Activated CD8-positive, alpha-beta memory T cell treated with anti-CD3 and anti-CD28 coated beads, Interleukin-2, amount 50 U/mL, for 48 hours (primary cell): ENCODE results near the gene PRRC2B.
"Not testable (repeated sequence)": the region's sequence is repeated elsewhere in the genome, so short reads cannot be mapped to it uniquely, and the experiment has no call there.

Experiments
- DNase-seq: peaks from one replicate; pipeline ENCODE4 v3.0.0-alpha.2; 2020

Gene PRRC2B

DNA sequence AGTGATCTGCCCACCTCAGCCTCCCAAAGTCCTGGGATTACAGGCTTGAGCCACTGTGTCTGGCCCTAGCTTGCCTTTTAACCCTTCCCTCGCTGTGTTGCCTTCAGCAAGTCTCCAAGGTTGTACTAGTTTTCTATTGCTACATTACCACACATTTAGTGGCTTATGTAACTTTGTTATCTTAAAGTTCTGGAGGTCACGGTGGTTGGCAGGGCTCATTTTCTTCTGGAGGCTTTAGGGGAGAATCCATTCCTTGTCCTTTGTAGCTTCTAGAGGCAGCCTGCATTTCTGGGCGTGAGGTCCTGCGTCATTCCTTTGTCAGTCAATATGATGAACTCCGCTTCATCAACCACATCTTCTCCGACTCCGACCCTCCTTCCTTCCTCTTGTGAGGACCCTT lies 2.9 kb upstream of the PRRC2B start:
- no peak for DNase-seq

DNA sequence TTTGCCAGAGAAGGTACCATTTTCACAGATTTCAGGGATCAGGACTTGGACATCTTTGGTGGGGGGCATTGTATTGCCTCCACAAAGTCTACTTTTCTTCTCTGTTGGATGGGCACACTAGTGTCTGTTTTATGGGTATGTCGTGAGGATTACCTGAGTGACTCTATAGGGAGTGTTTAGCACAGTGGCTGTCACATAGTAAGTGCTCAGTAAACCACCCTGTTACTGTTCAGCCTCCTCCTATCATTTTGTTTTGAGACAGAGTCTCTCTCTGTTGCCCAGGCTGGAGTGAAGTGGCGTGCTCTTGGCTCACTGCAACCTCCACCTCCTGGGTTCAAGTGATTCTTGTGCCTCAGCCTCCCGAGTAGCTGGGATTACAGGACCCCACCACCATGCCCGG lies 2.4 kb upstream of the PRRC2B start:
- no peak for DNase-seq

DNA sequence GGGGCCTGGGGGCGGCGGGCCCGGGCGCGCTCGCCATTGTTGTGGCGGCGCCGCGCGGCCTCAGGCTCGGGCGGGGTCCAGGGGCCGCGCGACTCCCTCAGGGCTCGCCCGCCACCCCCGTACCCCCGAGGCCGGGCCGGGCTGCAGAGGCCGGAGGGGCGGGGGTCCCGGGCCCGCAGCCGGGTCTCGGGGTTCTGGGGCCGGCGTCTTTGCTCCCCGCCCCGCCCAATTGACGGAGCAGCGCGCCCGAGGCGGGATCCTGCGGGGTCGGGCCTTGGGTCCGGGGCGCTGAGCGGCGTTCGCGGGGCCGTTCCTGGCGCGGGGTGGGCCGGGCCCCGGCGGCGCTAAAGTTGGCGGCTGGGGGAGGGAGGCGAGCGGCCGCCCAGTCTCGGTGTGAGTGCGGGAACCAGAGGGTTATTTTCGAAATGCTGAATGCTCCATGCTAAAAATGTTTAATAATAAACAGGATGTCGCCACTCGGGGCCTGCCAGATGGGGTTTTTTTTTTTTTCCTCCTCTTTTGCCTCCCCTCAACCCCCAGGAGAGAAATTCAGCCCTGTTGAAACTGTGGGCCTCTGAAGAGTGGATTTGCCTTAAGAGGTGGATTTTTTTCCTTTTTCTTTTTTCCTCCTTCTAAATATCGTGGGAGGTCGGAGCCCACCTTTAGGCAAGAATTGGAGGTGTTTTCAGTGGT lies 724 bp downstream of the PRRC2B start:
- DNase-seq = peak; percentile 81

DNA sequence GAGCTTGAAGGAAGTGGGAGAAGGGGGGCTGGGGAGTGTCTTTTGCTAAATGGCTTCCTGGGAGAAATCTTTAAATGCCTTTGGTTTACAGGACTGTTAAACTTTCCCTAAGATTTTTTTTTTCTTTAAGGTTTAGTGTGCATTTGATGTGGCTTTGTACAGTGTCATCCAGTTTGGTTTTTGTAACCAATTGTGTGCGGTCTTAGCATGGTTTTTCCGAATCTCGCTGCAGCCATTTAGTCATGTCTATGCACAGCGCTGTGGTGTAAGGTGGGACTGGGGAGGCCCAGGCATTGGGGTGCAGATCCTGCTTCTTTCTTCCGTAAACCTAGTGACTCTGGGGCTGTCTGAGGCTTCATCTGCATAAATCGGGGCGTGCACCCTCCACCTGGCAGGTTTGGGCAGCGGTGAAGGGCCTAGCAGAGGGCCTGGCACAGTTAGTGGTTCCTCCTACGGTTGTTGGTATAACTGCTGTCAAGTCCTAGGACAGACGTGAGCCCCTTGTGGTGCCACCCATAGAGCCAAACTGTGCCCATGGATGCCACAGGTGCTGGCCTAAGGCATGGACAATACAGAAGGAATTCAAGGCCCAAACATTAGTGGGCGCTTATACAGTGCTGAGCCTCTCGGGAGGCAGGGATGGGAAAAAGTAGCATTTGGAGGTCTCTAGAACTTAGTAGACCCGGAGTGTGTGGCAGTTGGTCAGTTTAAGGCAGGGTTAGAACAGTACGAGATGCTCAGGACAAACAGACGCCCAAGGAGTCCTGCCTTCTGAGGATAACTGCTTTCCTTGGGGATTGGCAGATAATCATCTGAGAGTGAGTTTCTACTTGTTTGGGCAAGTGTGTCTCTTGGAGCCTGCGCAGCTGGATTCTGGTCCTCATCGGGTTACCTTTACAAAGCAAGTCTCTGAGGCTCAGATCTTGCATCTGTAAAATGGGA lies 1.5 kb downstream of the PRRC2B start:
- peak; percentile 79 for DNase-seq

DNA sequence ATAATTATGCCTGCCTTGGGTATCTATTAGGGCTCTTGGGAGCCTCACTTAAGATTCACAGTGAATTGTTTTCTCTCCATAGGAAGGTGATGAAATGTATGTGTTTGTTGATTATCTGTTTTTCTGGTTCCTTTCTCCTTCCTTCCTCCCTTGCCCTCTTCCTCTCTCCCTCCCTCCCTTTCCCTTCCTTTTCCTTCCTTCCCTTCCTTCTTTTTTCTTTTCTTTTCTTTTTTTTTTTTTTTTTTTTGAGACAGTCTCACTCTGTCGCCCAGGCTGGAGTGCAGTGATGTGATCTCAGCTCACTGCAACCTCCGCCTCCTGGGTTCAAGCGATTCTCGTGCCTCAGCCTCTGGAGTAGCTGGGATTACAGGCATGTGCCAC lies 2.2 kb downstream of the PRRC2B start:
- DNase-seq = not testable (repeated sequence)

- DNase-seq = no peak
These were observed 2.7 kb downstream of the PRRC2B start for GRCh38 chr9:131396626-131397025.

GRCh38 chr9:131397100-131397790 lies 3.4 kb downstream of the PRRC2B start:
- DNase-seq = no peak

GRCh38 chr9:131398204-131398603 lies 4.3 kb downstream of the PRRC2B start:
- no peak for DNase-seq

GRCh38 chr9:131399972-131400371 lies 6.1 kb downstream of the PRRC2B start:
- no peak for DNase-seq

DNA sequence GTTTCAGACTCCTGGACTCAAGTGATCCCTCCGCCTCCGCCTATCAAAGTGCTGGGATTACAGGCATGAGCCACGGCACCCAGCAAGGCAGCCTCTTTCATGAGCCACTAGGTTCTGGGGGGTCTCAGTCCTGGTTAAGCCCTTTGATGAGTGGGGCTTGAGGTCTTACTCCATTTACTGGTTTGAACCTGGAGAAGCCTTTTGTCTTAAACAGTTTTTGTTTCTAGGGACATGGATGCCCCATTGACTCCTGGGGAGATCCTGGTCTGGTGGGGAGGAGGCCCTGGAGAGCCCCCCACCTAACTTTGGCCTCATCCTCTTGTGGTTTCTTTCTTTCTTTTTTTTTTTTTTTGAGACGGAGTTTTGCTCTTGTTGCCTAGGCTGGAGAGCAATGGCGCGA lies 6.7 kb downstream of the PRRC2B start:
- DNase-seq = no peak

GRCh38 chr9:131402073-131402472 lies 8.2 kb downstream of the PRRC2B start:
- no peak for DNase-seq

DNA sequence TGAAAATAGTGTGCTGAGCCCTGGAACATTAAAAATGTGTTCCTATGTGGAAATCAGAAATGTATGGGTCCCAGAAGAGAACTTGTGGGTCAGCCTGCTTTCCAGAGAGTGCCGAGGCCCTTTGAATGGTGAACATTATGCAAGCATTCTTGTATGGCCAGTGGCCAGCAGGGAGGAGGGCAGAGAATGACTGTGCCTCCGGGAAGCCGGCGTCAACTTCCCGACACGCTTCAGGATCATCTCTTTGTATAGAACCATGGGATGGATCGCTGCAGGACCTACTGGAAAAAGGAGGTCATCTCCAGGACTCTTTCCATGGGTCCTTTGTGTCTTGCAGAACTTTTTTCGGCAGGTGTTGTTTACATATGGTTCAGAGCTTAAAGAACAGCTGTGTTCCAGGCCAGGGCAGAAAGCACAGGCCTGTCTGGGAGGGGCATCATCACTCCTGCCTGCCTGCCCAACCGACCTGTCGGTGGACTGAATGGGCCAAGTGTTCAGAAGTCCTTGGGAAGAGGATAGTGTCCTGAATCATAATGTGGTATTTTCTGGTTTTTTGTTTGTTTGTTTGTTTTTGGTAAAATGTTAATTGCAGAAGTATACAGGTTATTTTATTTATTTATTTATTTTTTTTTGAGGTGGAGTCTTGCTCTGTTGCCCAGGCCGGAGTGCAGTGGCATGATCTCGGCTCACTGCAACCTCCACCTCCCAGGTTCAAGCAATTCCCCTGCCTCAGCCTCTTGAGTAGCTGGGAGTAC lies 9.0 kb downstream of the PRRC2B start:
- no peak for DNase-seq

DNA sequence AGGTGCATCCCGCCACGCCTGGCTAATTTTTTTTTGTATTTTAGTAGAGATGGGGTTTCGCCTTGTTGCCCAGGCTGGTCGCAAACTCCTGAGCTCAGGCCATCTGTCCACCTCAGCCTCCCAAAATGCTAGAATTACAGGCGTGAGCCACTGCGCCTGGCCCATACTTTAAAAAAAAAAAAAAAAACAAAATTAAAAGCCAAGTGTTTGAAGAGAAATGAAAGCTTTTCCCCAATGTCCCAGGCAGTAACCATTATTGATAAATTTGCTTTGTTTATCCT lies 9.5 kb downstream of the PRRC2B start:
- no peak for DNase-seq

- DNase-seq = no peak
These were observed 10.7 kb downstream of the PRRC2B start for GRCh38 chr9:131404581-131404980.

DNA sequence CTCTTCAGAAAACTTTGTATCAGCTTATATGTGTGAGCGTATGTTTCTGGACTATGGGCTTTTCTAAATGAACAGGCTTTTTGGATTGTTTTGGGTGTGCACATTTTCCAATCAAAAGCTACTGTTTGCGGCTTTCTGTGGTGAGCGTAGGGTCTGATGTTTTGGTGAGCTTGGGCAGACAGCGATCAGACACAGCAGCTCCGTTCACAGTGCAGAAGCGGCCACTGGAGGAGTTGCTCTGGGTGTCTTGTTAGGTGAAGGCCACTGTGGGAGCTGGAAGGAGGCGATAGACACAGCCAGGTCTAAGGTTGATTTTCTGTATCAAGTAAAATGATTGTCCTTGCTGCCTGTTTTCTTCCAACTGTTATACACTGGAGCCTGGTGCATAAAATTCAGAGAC lies 11.1 kb downstream of the PRRC2B start:
- DNase-seq = no peak

GRCh38 chr9:131405428-131405827 lies 11.5 kb downstream of the PRRC2B start:
- DNase-seq = no peak

- DNase-seq = no peak
These were observed 12.1 kb downstream of the PRRC2B start for GRCh38 chr9:131405858-131406537.

DNA sequence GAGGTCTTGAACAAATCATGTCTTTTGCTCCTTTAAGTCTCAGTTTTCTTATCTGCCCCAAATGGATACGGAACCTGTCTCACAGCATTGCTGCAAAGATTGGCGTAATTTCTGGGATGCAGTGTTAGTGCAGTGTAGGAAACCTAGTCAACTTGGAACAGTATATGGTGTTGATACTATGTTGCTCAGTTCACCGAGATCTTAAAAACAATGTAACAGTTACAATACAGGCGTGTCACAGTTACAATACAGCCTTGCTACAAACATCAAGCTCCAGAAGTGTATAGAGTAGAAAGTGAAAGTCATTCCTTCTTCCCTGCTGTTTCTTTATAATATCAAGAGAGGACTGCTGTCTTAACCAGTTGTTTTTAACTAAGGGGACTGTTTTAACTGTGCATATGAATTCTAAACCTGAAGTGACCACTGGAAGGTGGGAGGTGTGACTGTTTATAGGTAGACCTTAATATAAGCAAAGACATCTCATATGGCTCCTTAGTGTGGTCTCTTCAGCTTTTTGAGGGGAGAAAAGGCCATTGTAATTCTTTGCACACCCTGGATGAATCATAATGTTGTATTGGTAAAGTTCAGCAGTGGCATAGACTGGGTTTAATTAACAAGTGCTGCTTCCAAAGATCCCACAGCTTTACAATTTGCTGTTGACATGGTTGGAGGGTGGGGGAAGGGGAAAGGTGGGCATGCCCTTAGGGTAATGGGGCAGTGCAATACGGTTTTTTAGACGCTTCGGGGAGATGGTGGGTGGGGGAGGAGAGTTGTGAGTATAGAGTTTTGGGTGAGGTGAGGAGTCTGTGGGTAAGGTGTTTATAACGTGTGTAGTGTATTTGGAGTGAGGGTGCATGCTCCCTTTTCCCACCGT lies 12.9 kb downstream of the PRRC2B start:
- no peak for DNase-seq

DNA sequence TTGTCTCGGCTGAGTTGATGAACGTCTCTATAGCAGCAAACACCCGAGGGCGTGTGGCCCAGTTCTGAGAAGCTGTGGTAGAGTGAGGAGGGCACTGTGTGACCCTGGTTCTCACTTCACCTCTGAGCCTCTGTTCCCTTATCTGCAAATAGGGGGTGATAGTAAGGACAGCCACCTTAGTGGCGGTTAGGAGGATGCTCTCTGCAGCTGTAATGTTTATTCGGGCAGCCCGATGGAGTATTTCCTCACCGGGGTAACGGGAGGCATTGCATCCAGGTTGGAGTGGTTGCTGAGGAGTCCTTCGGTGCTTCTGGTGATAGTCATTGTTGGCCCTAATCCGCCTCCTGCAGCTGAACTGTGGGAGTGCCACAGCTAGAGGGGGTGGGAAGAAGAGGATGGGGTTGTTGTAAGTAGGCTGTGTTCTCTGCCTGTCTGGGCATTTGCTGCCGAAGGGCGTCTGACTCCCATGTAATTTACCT lies 13.9 kb downstream of the PRRC2B start:
- DNase-seq = no peak

- no peak for DNase-seq
These were observed 15.6 kb downstream of the PRRC2B start for GRCh38 chr9:131409458-131409992.

- no peak for DNase-seq
These were observed 16.2 kb downstream of the PRRC2B start for GRCh38 chr9:131410044-131410491.
